HL-60 (cell line): ENCODE results near the gene VWA8.

Experiments used
- CTCF ChIP-seq: IDR thresholded peaks from one replicate; pipeline ENCODE4 v1.5.1; 2011; ENCODE audit warnings: low read length, control low read depth, inconsistent platforms; ENCODE audit not compliant: insufficient read depth
- GABPA ChIP-seq: IDR thresholded peaks from 2 replicates; pipeline ENCODE4 v1.6.1; 2012; ENCODE audit warnings: low read depth
- POLR2AphosphoS5 ChIP-seq: IDR thresholded peaks from 2 replicates; pipeline ENCODE4 v1.6.1; 2012; ENCODE audit warnings: low read depth
- TF ChIP-seq, protein P1 (sequence below): IDR thresholded peaks from 2 replicates; pipeline ENCODE4 v1.6.1; 2012; ENCODE audit warnings: low read depth; ENCODE audit not compliant: insufficient replicate concordance

DNA sequence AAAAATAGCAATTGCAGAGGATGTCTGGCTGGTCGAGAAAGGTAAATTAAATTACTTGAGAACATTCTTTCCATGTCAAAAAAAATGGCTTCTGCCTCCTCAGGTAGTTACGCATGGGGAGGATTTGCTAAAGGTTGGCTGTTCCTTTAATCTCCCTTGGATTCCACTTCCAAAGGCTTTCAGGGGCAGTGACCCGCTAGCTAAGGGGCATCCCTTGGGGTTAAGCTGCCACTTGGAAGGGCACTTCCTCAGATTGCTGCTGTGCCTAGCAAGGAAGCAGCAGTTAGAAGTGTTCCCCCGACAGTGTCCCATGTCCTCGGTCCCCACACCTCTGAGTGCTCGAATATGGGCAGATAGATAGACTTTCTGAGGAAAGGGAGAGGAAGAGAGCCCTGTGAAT is 395.1 kb downstream of the VWA8 start:
- no peak for TF ChIP-seq CTCF
- no peak for TF ChIP-seq GABPA
- no peak for TF ChIP-seq POLR2AphosphoS5
- TF ChIP-seq, protein P1, sequence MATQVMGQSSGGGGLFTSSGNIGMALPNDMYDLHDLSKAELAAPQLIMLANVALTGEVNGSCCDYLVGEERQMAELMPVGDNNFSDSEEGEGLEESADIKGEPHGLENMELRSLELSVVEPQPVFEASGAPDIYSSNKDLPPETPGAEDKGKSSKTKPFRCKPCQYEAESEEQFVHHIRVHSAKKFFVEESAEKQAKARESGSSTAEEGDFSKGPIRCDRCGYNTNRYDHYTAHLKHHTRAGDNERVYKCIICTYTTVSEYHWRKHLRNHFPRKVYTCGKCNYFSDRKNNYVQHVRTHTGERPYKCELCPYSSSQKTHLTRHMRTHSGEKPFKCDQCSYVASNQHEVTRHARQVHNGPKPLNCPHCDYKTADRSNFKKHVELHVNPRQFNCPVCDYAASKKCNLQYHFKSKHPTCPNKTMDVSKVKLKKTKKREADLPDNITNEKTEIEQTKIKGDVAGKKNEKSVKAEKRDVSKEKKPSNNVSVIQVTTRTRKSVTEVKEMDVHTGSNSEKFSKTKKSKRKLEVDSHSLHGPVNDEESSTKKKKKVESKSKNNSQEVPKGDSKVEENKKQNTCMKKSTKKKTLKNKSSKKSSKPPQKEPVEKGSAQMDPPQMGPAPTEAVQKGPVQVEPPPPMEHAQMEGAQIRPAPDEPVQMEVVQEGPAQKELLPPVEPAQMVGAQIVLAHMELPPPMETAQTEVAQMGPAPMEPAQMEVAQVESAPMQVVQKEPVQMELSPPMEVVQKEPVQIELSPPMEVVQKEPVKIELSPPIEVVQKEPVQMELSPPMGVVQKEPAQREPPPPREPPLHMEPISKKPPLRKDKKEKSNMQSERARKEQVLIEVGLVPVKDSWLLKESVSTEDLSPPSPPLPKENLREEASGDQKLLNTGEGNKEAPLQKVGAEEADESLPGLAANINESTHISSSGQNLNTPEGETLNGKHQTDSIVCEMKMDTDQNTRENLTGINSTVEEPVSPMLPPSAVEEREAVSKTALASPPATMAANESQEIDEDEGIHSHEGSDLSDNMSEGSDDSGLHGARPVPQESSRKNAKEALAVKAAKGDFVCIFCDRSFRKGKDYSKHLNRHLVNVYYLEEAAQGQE = no peak
